Measurements from ENCODE around the gene EVA1C. TPM values are rescaled to one million over a fixed set of nuclear protein-coding genes. Genes with fewer than 3 reads are reported as not detected.

The EVA1C gene
- total and polyA plus RNA-seq, 2 donors from 2014 or later, result 13.8 to 63.4 TPM

- Histone ChIP-seq H3K9ac (ENCODE audit: low read length in 3 of 3) (no peak overlapping the region), H3K36me3 (ENCODE audit: control insufficient read depth in 2 of 3, insufficient read depth in 3 of 3, low read length in 3 of 3) (no peaks in the 10 kb centered on the region), H3K4me1 (ENCODE audit: control insufficient read depth in 2 of 3, insufficient read depth in 2 of 3, low read depth in 1 of 3, low read length in 3 of 3) (no peaks in the 10 kb centered on the region), H3K9me3 (ENCODE audit: control insufficient read depth in 2 of 3, insufficient read depth in 1 of 3, low read length in 3 of 3) (no peaks in the 10 kb centered on the region), H3K27me3 (ENCODE audit: control insufficient read depth, insufficient read depth, low read length) (no peaks in the 10 kb centered on the region), H3K4me3 (ENCODE audit: low read length in 3 of 3) (no peak overlapping the region), H3K27ac (ENCODE audit: low read depth in 2 of 2, low read length in 2 of 2) (no peak overlapping the region)
- DNase-seq (no peak), FAIRE-seq (no peak)
- intact Hi-C loops (cut with DNase I), result no loop called here
- TF ChIP-seq CTCF (IDR thresholded peaks at IDR 0.05; ENCODE audit: borderline replicate concordance, extremely low read depth, insufficient read depth), result no peak
Measured at GRCh38 chr21:32422064-32422463, 9.6 kb downstream of the EVA1C start.

GRCh38 chr21:32423320-32424190 is 11.0 kb downstream of the EVA1C start:
- Histone ChIP-seq H3K27ac (ENCODE audit: low read depth in 2 of 2, low read length in 2 of 2) (no peak overlapping the region), H3K4me1 (ENCODE audit: control insufficient read depth in 2 of 3, insufficient read depth in 2 of 3, low read depth in 1 of 3, low read length in 3 of 3) (no peaks in the 10 kb centered on the region), H3K9ac (ENCODE audit: low read length in 3 of 3) (no peak overlapping the region), H3K36me3 (ENCODE audit: control insufficient read depth in 2 of 3, insufficient read depth in 3 of 3, low read length in 3 of 3) (no peaks in the 10 kb centered on the region), H3K4me3 (ENCODE audit: low read length in 3 of 3) (no peak overlapping the region), H3K27me3 (ENCODE audit: control insufficient read depth, insufficient read depth, low read length) (no peaks in the 10 kb centered on the region), H3K9me3 (ENCODE audit: control insufficient read depth in 2 of 3, insufficient read depth in 1 of 3, low read length in 3 of 3) (no peaks in the 10 kb centered on the region)
- intact Hi-C loops (cut with DNase I), result no loop called here
- no peak for DNase-seq
- FAIRE-seq, result no peak
- no peak for TF ChIP-seq CTCF (IDR thresholded peaks at IDR 0.05; ENCODE audit: borderline replicate concordance, extremely low read depth, insufficient read depth)

DNA sequence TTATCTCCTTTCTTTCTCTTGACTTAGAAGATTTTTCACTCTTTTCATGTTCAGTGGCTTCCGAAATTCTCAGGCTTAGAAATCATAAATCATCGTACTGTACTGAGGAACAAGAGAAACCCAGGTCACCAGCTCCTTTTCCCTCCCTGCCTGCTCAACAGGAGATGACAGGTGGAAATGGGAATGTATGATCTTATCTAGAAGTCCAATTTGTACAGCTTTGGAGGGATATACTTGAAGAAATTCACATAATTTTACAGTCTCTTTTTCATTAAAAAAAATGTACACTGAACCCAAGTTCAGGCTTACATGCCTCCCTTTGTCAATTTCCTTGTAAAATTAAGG is 11.7 kb downstream of the EVA1C start:
- no peak for TF ChIP-seq CTCF (IDR thresholded peaks at IDR 0.05; ENCODE audit: borderline replicate concordance, extremely low read depth, insufficient read depth)
- intact Hi-C loops (cut with DNase I), result no loop called here
- no peaks in the 10 kb centered on the region for H3K4me1 ChIP-seq (ENCODE audit: control insufficient read depth in 2 of 3, insufficient read depth in 2 of 3, low read depth in 1 of 3, low read length in 3 of 3)

More for the DNA sequence above, 11.7 kb downstream of the EVA1C start:
- H3K4me3 ChIP-seq (ENCODE audit: low read length in 3 of 3), result no peak overlapping the region
- no peak overlapping the region for H3K9ac ChIP-seq (ENCODE audit: low read length in 3 of 3)
- no peak overlapping the region for H3K27ac ChIP-seq (ENCODE audit: low read depth in 2 of 2, low read length in 2 of 2)
- DNase-seq (no peak), FAIRE-seq (no peak)
- no peaks in the 10 kb centered on the region for H3K9me3 ChIP-seq (ENCODE audit: control insufficient read depth in 2 of 3, insufficient read depth in 1 of 3, low read length in 3 of 3)
- H3K27me3 ChIP-seq (ENCODE audit: control insufficient read depth, insufficient read depth, low read length), result no peaks in the 10 kb centered on the region
- no peaks in the 10 kb centered on the region for H3K36me3 ChIP-seq (ENCODE audit: control insufficient read depth in 2 of 3, insufficient read depth in 3 of 3, low read length in 3 of 3)
